Neutrophil (primary cell): ENCODE results near the gene HLA-B.
A peak's percentile ranks its signal among the peaks of the same experiment; 100 is the strongest.

Experiments
- H3K27ac ChIP-seq: fragments of 200-600 bp; sonication (generic); 2 replicates; pipeline ENCODE4 v1.5.1; 2016; ENCODE audit warnings: mild to moderate bottlenecking, moderate library complexity
- H3K27me3 ChIP-seq: fragments of 200-600 bp; sonication (generic); 2 replicates; pipeline ENCODE4 v1.6.0; 2016; ENCODE audit warnings: mild to moderate bottlenecking
- H3K36me3 ChIP-seq: fragments of 200-600 bp; sonication (generic); 2 replicates; pipeline ENCODE4 v1.5.1; 2017
- H3K4me1 ChIP-seq, 2 experiments: fragments of 200-600 bp in 1 of 2; sonication (generic) in 1 of 2; 1 replicate in 1 of 2; 2 replicates in 1 of 2; pipeline versions ENCODE4 v1.5.1 to v1.6.1; 2013 to 2016; ENCODE audit warnings: low read depth in 1 of 2, low read length in 1 of 2, mild to moderate bottlenecking in 1 of 2, moderate library complexity in 1 of 2; ENCODE audit not compliant: control insufficient read depth in 1 of 2, insufficient read depth in 1 of 2
- H3K4me3 ChIP-seq, 2 experiments: fragments of 200-600 bp in 1 of 2; sonication (generic) in 1 of 2; 1 replicate in 1 of 2; 2 replicates in 1 of 2; pipeline ENCODE4 v1.5.1; 2013 to 2016; ENCODE audit warnings: low read depth in 1 of 2, low read length in 1 of 2, mild to moderate bottlenecking in 1 of 2, moderate library complexity in 1 of 2
- H3K9me3 ChIP-seq: fragments of 200-600 bp; sonication (generic); 2 replicates; pipeline ENCODE4 v1.5.1; 2016
- TF ChIP-seq, protein P1 (sequence below): fragments of 200-600 bp; sonication (generic); IDR thresholded peaks from 2 replicates; pipeline ENCODE4 v1.5.1; 2016; ENCODE audit warnings: antibody characterized with exemption

The HLA-B gene

DNA sequence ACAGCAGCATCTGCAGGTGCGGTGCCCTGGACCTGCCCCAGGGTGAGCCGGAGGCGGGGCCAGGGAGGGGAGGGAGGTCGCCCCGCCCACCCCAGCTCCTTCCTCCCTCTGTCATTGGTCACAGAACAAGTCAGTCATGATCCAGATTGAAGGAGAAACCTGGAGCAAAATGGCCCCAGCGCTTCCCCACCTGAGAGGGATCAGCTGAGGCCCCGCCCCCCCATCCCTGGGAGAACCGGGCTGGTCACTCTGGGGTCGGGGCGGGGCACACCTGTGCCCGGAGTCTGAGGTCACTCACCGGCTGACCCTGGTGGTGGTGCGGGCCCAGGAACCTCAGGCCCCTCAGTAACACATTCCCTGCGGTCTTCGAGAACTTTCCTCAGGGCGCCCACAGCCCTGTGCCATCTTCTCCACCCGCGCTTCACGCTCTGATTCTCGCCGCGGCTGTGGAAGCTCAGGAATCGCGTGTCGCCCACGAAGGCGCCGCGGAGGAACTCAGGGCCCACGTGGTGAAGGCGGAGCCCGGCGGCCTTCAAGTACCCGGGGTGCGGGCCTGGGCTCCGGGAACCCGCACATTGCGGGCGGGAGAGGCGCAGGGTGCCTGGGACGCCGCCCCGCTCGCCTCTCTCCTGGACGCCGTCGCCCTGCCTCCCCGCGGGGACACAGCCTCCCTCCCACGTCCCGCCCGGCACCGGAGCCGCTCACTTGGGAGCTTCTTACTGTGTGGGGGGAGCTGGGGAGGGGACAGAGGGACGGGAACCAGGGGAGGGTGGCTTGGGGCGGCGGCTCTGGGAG lies 48.7 kb downstream of the HLA-B start:
- Histone ChIP-seq H3K36me3 (no peaks in the 10 kb centered on the region), H3K4me3 (peak overlapping the region; percentile 58 to 78), H3K27ac (peak overlapping the region; percentile 27), H3K9me3 (no peaks in the 10 kb centered on the region), H3K4me1 (peaks cover 0 to 13% of the 10 kb centered on the region in 2 experiments), H3K27me3 (peaks cover 91% of the 10 kb centered on the region)
- TF ChIP-seq, protein P1, sequence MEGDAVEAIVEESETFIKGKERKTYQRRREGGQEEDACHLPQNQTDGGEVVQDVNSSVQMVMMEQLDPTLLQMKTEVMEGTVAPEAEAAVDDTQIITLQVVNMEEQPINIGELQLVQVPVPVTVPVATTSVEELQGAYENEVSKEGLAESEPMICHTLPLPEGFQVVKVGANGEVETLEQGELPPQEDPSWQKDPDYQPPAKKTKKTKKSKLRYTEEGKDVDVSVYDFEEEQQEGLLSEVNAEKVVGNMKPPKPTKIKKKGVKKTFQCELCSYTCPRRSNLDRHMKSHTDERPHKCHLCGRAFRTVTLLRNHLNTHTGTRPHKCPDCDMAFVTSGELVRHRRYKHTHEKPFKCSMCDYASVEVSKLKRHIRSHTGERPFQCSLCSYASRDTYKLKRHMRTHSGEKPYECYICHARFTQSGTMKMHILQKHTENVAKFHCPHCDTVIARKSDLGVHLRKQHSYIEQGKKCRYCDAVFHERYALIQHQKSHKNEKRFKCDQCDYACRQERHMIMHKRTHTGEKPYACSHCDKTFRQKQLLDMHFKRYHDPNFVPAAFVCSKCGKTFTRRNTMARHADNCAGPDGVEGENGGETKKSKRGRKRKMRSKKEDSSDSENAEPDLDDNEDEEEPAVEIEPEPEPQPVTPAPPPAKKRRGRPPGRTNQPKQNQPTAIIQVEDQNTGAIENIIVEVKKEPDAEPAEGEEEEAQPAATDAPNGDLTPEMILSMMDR = no peak

DNA sequence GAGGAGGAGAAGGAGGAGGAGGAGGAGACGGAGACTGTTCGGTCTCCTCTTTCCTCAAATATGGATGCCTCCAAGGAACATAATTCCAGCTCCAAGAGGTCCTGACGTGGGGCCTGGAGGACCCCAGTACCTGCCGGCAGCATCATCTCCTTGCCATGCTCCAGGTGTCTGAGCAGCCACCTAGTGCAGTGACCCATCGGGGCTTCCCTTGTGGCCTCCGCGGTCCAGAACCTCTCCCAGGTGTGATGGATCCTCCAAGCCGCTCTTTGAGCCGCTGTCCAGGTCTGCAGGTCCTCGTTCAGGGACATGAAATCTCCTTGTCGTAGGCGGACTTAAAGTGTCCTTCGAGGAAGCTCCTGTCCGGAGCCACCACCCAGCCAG lies 49.3 kb downstream of the HLA-B start:
- H3K27ac ChIP-seq = no peak overlapping the region
- H3K27me3 ChIP-seq = peaks cover 91% of the 10 kb centered on the region
- H3K9me3 ChIP-seq = no peaks in the 10 kb centered on the region
- H3K4me1 ChIP-seq = peaks cover 0 to 13% of the 10 kb centered on the region in 2 experiments
- TF ChIP-seq, protein P1 = no peak
- H3K36me3 ChIP-seq = no peaks in the 10 kb centered on the region
- H3K4me3 ChIP-seq = peak overlapping the region; percentile 58 to 78

DNA sequence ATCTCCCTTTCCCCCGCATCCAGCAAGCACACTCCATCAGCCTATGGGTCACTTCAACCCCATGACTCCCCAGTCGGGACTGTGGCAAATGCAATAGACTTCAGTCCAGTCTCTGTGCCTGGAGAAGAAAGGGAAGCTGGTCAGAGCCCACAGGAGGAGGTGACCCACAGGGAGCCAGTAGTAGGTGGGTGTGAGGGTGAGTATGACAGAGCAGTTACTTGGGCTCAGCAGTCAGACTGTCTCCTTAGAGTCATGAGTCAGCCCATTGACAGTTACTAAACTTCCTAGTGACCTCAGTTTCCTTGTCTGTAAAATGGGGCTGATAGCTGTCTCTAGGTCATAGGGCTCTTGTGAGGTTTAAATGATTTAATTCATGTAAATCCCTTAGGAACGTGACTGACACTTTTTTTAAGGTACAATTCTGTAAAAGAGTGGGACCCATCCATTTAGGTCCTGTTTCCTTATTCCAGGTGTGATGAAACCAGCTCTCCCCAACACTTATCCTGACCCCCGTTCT lies 51.2 kb downstream of the HLA-B start:
- peaks cover 92% of the 10 kb centered on the region for H3K27me3 ChIP-seq
- H3K36me3 ChIP-seq = no peaks in the 10 kb centered on the region
- no peaks in the 10 kb centered on the region for H3K9me3 ChIP-seq
- TF ChIP-seq, protein P1 = no peak
- H3K4me1 ChIP-seq = peaks cover 0 to 13% of the 10 kb centered on the region in 2 experiments
- H3K27ac ChIP-seq = no peak overlapping the region
- H3K4me3 ChIP-seq = no peak overlapping the region

DNA sequence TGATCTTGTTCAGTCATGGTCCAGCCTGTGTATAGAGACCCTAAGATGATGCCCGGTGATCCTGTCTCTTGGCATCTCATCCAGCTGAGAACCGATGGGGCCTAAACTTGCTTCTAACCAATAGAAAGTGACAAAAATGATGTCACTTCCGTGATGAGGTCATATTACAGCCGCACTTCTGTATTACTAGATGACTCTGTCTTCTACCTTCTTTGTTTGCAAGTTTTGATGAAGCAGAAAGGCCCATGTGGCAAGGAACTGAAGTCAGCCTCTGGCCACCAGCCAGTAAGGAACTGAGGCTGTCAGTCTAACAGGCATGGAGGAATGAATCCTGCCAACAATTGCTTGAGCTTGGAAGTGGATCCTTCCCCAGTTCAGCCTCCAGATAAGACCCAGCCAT lies 52.3 kb downstream of the HLA-B start:
- Histone ChIP-seq H3K27ac (peak overlapping the region; percentile 15), H3K4me1 (peaks cover 0 to 13% of the 10 kb centered on the region in 2 experiments), H3K36me3 (no peaks in the 10 kb centered on the region), H3K4me3 (no peak overlapping the region), H3K9me3 (no peaks in the 10 kb centered on the region), H3K27me3 (peaks cover 92% of the 10 kb centered on the region)
- TF ChIP-seq, protein P1 = no peak
